Progenitor cell of endocrine pancreas (in vitro differentiated cells): Measurements from ENCODE around the gene CALML3. TPM values are rescaled to one million over a fixed set of nuclear protein-coding genes. Genes with fewer than 3 reads are reported as not detected.

Experiments
- DNase-seq: peaks from one replicate; pipeline ENCODE4 v3.0.0; 2021; ENCODE audit warnings: low spot score; ENCODE audit not compliant: unreplicated experiment
- H3K27ac Mint-ChIP-seq: 2 replicates; pipeline ENCODE4 v1.8.0; 2021; ENCODE audit warnings: mild to moderate bottlenecking, moderate library complexity, mixed read lengths
- H3K27me3 Mint-ChIP-seq: 2 replicates; pipeline ENCODE4 v1.8.0; 2021; ENCODE audit warnings: mixed read lengths
- H3K36me3 Mint-ChIP-seq: 2 replicates; pipeline ENCODE4 v1.8.0; 2022; ENCODE audit warnings: mixed read lengths; ENCODE audit not compliant: insufficient read depth
- H3K4me1 Mint-ChIP-seq: 2 replicates; pipeline ENCODE4 v1.8.0; 2021; ENCODE audit warnings: low read depth, mixed read lengths
- H3K4me3 Mint-ChIP-seq: 2 replicates; pipeline ENCODE4 v1.8.0; 2021; ENCODE audit warnings: low read depth, mild to moderate bottlenecking, moderate library complexity, mixed read lengths
- H3K9me3 Mint-ChIP-seq: 2 replicates; pipeline ENCODE4 v1.8.0; 2021; ENCODE audit warnings: low read depth, mixed read lengths
- CTCF ChIP-seq: fragments of 200-600 bp; sonication (generic); IDR thresholded peaks from one replicate; pipeline ENCODE4 v1.5.0; 2021; ENCODE audit warnings: antibody characterized with exemption, mild to moderate bottlenecking; ENCODE audit not compliant: unreplicated experiment
- total RNA-seq: library from RNA; stranded (reverse); gene quantifications from 2 replicates; pipeline ENCODE4 v1.2.1, GENCODE V29; 2021

CALML3 gene
- total RNA-seq, 1 donor from 2014 or later, result not detected

- no peaks in the 10 kb centered on the region for H3K27me3 Mint-ChIP-seq
- no peaks in the 10 kb centered on the region for H3K4me1 Mint-ChIP-seq
- no peak overlapping the region for H3K27ac Mint-ChIP-seq
- H3K36me3 Mint-ChIP-seq, result peaks cover 4% of the 10 kb centered on the region
- no peak for TF ChIP-seq CTCF
- H3K9me3 Mint-ChIP-seq, result peaks cover 12% of the 10 kb centered on the region
- H3K4me3 Mint-ChIP-seq, result no peak overlapping the region
- DNase-seq, result no peak
Observed at GRCh38 chr10:5545011-5545410, 20.2 kb downstream of the CALML3 start.

- peaks cover 1% of the 10 kb centered on the region for H3K4me1 Mint-ChIP-seq
- TF ChIP-seq CTCF, result no peak
- DNase-seq, result no peak
- H3K27ac Mint-ChIP-seq, result peak overlapping the region; percentile 7
- peaks cover 4% of the 10 kb centered on the region for H3K36me3 Mint-ChIP-seq
- H3K9me3 Mint-ChIP-seq, result peaks cover 12% of the 10 kb centered on the region
- no peaks in the 10 kb centered on the region for H3K27me3 Mint-ChIP-seq
- H3K4me3 Mint-ChIP-seq, result no peak overlapping the region
Observed at GRCh38 chr10:5545426-5545777, 20.6 kb downstream of the CALML3 start.

GRCh38 chr10:5545778-5546710 is 21.3 kb downstream of the CALML3 start:
- H3K27ac Mint-ChIP-seq, result peak overlapping the region; percentile 84
- TF ChIP-seq CTCF, result no peak
- peaks cover 8% of the 10 kb centered on the region for H3K4me1 Mint-ChIP-seq
- no peaks in the 10 kb centered on the region for H3K27me3 Mint-ChIP-seq
- peaks cover 12% of the 10 kb centered on the region for H3K9me3 Mint-ChIP-seq
- H3K4me3 Mint-ChIP-seq, result no peak overlapping the region
- H3K36me3 Mint-ChIP-seq, result peaks cover 4% of the 10 kb centered on the region
- DNase-seq, result no peak

- peaks cover 9% of the 10 kb centered on the region for H3K9me3 Mint-ChIP-seq
- DNase-seq, result no peak
- peaks cover 12% of the 10 kb centered on the region for H3K4me1 Mint-ChIP-seq
- no peaks in the 10 kb centered on the region for H3K27me3 Mint-ChIP-seq
- no peak for TF ChIP-seq CTCF
- H3K4me3 Mint-ChIP-seq, result no peak overlapping the region
- peaks cover 2% of the 10 kb centered on the region for H3K36me3 Mint-ChIP-seq
- H3K27ac Mint-ChIP-seq, result no peak overlapping the region
Observed at GRCh38 chr10:5546891-5547680, 22.3 kb downstream of the CALML3 start.

GRCh38 chr10:5547681-5547930 is 22.8 kb downstream of the CALML3 start:
- no peak for TF ChIP-seq CTCF
- peaks cover 17% of the 10 kb centered on the region for H3K4me1 Mint-ChIP-seq
- no peak for DNase-seq
- H3K9me3 Mint-ChIP-seq, result peaks cover 7% of the 10 kb centered on the region
- no peak overlapping the region for H3K27ac Mint-ChIP-seq
- H3K36me3 Mint-ChIP-seq, result peaks cover 2% of the 10 kb centered on the region
- no peak overlapping the region for H3K4me3 Mint-ChIP-seq
- peaks cover 3% of the 10 kb centered on the region for H3K27me3 Mint-ChIP-seq
